K562 (cell line): ENCODE measurements around the gene PRKX. TPM values are rescaled to one million over a fixed set of nuclear protein-coding genes. Genes with fewer than 3 reads are reported as not detected.

Source experiments
- HDGF ChIP-seq: fragments of 450-650 bp; IDR thresholded peaks from 2 replicates; pipeline ENCODE4 v1.6.1; 2016
- POLR3A ChIP-seq: IDR thresholded peaks from 2 replicates; pipeline ENCODE4 v1.6.1; 2011; ENCODE audit warnings: borderline replicate concordance, mild to moderate bottlenecking, moderate library complexity; ENCODE audit not compliant: insufficient read length, insufficient read depth; ENCODE audit errors: extremely low read depth
- RAD21 ChIP-seq, 2 experiments: fragments of 250-450 bp in 1 of 2; fragments of 450-650 bp in 1 of 2; sonication (Bioruptor Pico) in 1 of 2; formaldehyde crosslinking in 1 of 2; IDR thresholded peaks in 1 of 2; conservative IDR thresholded peaks in 1 of 2; 2 replicates each; pipeline versions ENCODE4 v1.4.0 to v1.8.0; 2020 to 2022; ENCODE audit warnings: mild to moderate bottlenecking in 2 of 2, moderate library complexity in 1 of 2
- RERE ChIP-seq: sonication (generic); formaldehyde crosslinking; IDR thresholded peaks from 2 replicates; pipeline ENCODE4 v1.8.0; 2023; ENCODE audit warnings: missing genetic modification reagents, mild to moderate bottlenecking, borderline replicate concordance
- ZNF512 ChIP-seq: IDR thresholded peaks from 2 replicates; pipeline ENCODE4 v1.6.1; 2016; ENCODE audit warnings: missing genetic modification characterization, missing compliant biosample characterization
- polyA plus RNA-seq, 8 experiments: library from polyadenylated mRNA; depleted of rRNA in 4 of 8; stranded (reverse) in 5 of 8; unstranded in 3 of 8; fragments of >200 nt; fragmentation: Nextera tagmentation in 2 of 8; fragmentation: Illumina TruSeq in 1 of 8; extraction: Ambion mirVana in 2 of 8; extraction: Trizol in 1 of 8; gene quantifications; 2 replicates each; pipeline versions ENCODE4 v1.2.1 to v1.2.3, GENCODE V29; 2011 to 2014; ENCODE audit warnings: inconsistent platforms in 1 of 8, missing spikeins in 1 of 8
- total RNA-seq, 7 experiments: library from RNA; depleted of rRNA in 6 of 7; stranded (reverse); fragments of >200 nt in 6 of 7; fragmentation: Illumina TruSeq in 2 of 7; extraction: Trizol in 2 of 7; gene quantifications; 2 replicates each; pipeline versions ENCODE4 v1.2.1 to v1.2.3, GENCODE V29; 2011 to 2021; ENCODE audit warnings: low replicate concordance in 1 of 7

PRKX gene
- total and polyA plus RNA-seq, 9 of the 15 experiments (the other 6 are each of a cell fraction or from before 2014, with no cell fraction given), result 3.3 to 29.4 (median 23.7) TPM

GRCh38 chrX:3584415-3584996 is 128.9 kb downstream of the PRKX start (continued):
- TF ChIP-seq RAD21 (CRISPR knock-in tag; conservative IDR thresholded peaks at IDR 0.05 in 1 of 2, IDR thresholded peaks at IDR 0.05 in 1 of 2) (no peak), HDGF (no peak), POLR3A (no peak), ZNF512 (tag) (no peak), RERE (CRISPR knock-in tag) (no peak)
